DOHH2 (cell line): ENCODE data around the gene BLID.

Source experiments
- CTCF ChIP-seq: fragments of 200-600 bp; sonication (generic); IDR thresholded peaks from one replicate; pipeline ENCODE4 v1.5.1; 2014; ENCODE audit warnings: antibody characterized with exemption, mild to moderate bottlenecking, low read depth, low read length; ENCODE audit not compliant: poor library complexity, severe bottlenecking
- EZH2phosphoT487 ChIP-seq: fragments of 200-600 bp; sonication (generic); IDR thresholded peaks from 2 replicates; pipeline ENCODE4 v1.6.1; 2017; ENCODE audit warnings: borderline replicate concordance, mild to moderate bottlenecking, antibody characterized with exemption, low read length, moderate library complexity, mixed read lengths

GRCh38 chr11:122109932-122110331, 6.1 kb downstream of the BLID start:
- TF ChIP-seq CTCF, result no peak
- no peak for TF ChIP-seq EZH2phosphoT487
